Thoracic aorta (tissue), 2 donors: ENCODE data around the gene TRIO. TPM values are rescaled to one million over a fixed set of nuclear protein-coding genes. Genes with fewer than 3 reads are reported as not detected.

Experiments
- ATAC-seq: fragments of 150-250 bp; one replicate; pipeline ENCODE4 v1.8.0; 2017; ENCODE audit warnings: low read depth; ENCODE audit not compliant: insufficient number of reproducible peaks, low FRiP score
- DNase-seq: peaks from one replicate; pipeline ENCODE4 v3.0.0-alpha.2; 2020; ENCODE audit warnings: low spot score
- H3K27ac ChIP-seq, 2 donors: fragments of 200-600 bp; sonication (generic); 1 replicate in 1 of 2; 2 replicates in 1 of 2; pipeline ENCODE4 v1.5.1; 2016; ENCODE audit warnings: mild to moderate bottlenecking in 2 of 2, moderate library complexity in 2 of 2
- H3K27me3 ChIP-seq: fragments of 200-600 bp; sonication (generic); replicated peaks from 2 replicates; pipeline ENCODE4 v1.6.0; 2016; ENCODE audit warnings: mild to moderate bottlenecking; ENCODE audit not compliant: insufficient read depth
- H3K36me3 ChIP-seq: fragments of 200-600 bp; sonication (generic); one replicate; pipeline ENCODE4 v1.5.1; 2016
- H3K4me1 ChIP-seq, 2 donors: fragments of 200-600 bp; sonication (generic); 1 replicate in 1 of 2; 2 replicates in 1 of 2; pipeline versions ENCODE4 v1.5.1 to v1.6.0; 2016; ENCODE audit warnings: low read depth in 2 of 2, mild to moderate bottlenecking in 1 of 2; ENCODE audit not compliant: control insufficient read depth in 1 of 2
- H3K4me3 ChIP-seq: fragments of 200-600 bp; sonication (generic); 2 replicates; pipeline ENCODE4 v1.5.1; 2016; ENCODE audit warnings: mild to moderate bottlenecking
- H3K9me3 ChIP-seq: fragments of 200-600 bp; sonication (generic); 2 replicates; pipeline ENCODE4 v1.5.1; 2016
- CTCF ChIP-seq: fragments of 200-600 bp; sonication (generic); IDR thresholded peaks from one replicate; pipeline ENCODE4 v1.5.1; 2019; ENCODE audit warnings: antibody characterized with exemption
- total RNA-seq, 2 donors: library from RNA; depleted of rRNA; stranded (reverse); fragments of >200 nt; gene quantifications; one replicate each; pipeline versions ENCODE4 v1.1.0 to v1.2.3, GENCODE V29; 2016

Gene TRIO
- total RNA-seq, 2 donors from 2014 or later, result 219 to 300 TPM

GRCh38 chr5:14457476-14457875 is 314.3 kb downstream of the TRIO start:
- no peak for TF ChIP-seq CTCF
- ATAC-seq (no peak), DNase-seq (no peak)
- Histone ChIP-seq H3K4me3 (no peak overlapping the region), H3K27ac (no peak overlapping the region), H3K9me3 (no peaks in the 10 kb centered on the region), H3K36me3 (peaks cover 21% of the 10 kb centered on the region), H3K4me1 (peaks cover 0 to 18% of the 10 kb centered on the region in 2 donors), H3K27me3 (no peaks in the 10 kb centered on the region)

GRCh38 chr5:14458414-14458813 is 315.3 kb downstream of the TRIO start:
- no peak overlapping the region for H3K4me3 ChIP-seq
- DNase-seq, result no peak
- H3K9me3 ChIP-seq, result no peaks in the 10 kb centered on the region
- H3K4me1 ChIP-seq, result peaks cover 0 to 11% of the 10 kb centered on the region in 2 donors
- H3K27me3 ChIP-seq, result no peaks in the 10 kb centered on the region
- H3K36me3 ChIP-seq, result peaks cover 27% of the 10 kb centered on the region
- TF ChIP-seq CTCF, result no peak
- ATAC-seq, result no peak
- no peak overlapping the region for H3K27ac ChIP-seq

- Histone ChIP-seq H3K4me3 (no peak overlapping the region), H3K9me3 (no peaks in the 10 kb centered on the region), H3K27me3 (no peaks in the 10 kb centered on the region), H3K27ac (no peak overlapping the region), H3K4me1 (peaks cover 0 to 4% of the 10 kb centered on the region in 2 donors), H3K36me3 (peaks cover 40% of the 10 kb centered on the region)
- no peak for ATAC-seq
- TF ChIP-seq CTCF, result no peak
- DNase-seq, result no peak
Measured at GRCh38 chr5:14460844-14461398, 317.8 kb downstream of the TRIO start.

- Histone ChIP-seq H3K36me3 (peaks cover 45% of the 10 kb centered on the region), H3K27ac (no peak overlapping the region), H3K4me3 (no peak overlapping the region), H3K9me3 (no peaks in the 10 kb centered on the region), H3K4me1 (peaks cover 0 to under 1% of the 10 kb centered on the region in 2 donors), H3K27me3 (no peaks in the 10 kb centered on the region)
- DNase-seq (no peak), ATAC-seq (no peak)
- TF ChIP-seq CTCF, result no peak
Measured at GRCh38 chr5:14462681-14463080, 319.5 kb downstream of the TRIO start.

- no peak for TF ChIP-seq CTCF
- H3K27me3 ChIP-seq, result no peaks in the 10 kb centered on the region
- H3K36me3 ChIP-seq, result peaks cover 45% of the 10 kb centered on the region
- H3K27ac ChIP-seq, result no peak overlapping the region
- H3K4me3 ChIP-seq, result no peak overlapping the region
- ATAC-seq, result no peak
- DNase-seq, result no peak
- no peaks in the 10 kb centered on the region for H3K9me3 ChIP-seq
- H3K4me1 ChIP-seq, result no peaks in the 10 kb centered on the region
Measured at GRCh38 chr5:14463629-14464028, 320.5 kb downstream of the TRIO start.
